ENCODE results near the gene SYPL2. TPM values are rescaled to one million over a fixed set of nuclear protein-coding genes. Genes with fewer than 3 reads are reported as not detected.

Gene SYPL2
- total RNA-seq, 1 donor from 2014 or later: 0.42 TPM

DNA sequence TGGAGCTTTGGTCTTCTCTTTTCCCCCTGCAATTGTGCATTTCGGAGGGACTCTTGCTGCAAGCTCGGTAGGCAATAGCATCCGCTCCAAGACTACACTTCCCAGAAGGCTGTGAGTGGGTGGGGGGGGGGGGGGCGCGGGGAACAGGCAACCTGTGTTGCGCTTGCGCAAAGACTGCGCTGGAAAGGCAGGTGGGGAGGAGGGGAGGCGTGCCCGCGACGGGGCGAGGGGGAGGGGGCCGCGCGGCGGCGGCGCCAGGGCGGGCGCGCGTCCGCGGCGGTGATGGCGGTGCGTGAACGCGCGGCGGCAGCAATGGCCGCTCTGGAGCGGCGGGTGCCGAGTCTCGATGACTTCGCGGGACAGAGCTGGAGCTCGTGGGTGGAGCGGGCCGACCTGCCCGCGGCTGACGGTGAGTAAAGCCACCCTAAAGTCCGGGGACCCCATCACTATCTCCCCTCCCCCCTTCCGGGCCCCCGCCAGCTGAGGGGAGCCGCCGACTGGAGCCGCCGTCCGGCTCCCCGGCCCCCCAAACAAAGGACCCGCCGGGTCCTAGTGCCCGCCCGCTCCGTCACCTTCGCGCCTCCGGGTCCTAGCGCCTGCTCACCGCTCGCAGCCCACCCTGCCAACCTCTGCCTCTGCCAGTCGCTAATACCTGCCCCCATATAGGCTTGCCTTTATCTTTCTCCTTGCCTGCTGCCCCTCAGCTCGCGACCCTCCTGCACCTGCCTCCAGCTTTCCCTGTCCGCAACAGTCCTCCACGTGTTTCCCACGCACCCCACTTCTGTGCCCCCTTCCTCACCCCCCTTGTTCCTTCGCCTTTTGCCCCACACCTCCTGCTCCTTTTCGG lies 17.5 kb downstream of the SYPL2 start, which contains the start of gene ATXN7L2:
TSS of gene ATXN7L2 (plus strand) at position 234 of the 847 bp plus-strand sequence. CDS start at position 283, 49 bp downstream.
- peaks cover 24% of the 10 kb centered on the region for H3K4me1 Mint-ChIP-seq (ENCODE audit: low read depth, unreplicated experiment)
- peaks cover 33% of the 10 kb centered on the region for H3K27me3 Mint-ChIP-seq (ENCODE audit: unreplicated experiment)
- peak within 1 kb of the TSS; percentile 94 for H3K4me3 Mint-ChIP-seq (ENCODE audit: unreplicated experiment)
- no peak for TF ChIP-seq CTCF (IDR thresholded peaks at IDR 0.05; ENCODE audit: partially characterized antibody, unreplicated experiment)
- peaks cover 31% of the 10 kb centered on the region for H3K9me3 Mint-ChIP-seq (ENCODE audit: unreplicated experiment)
- no peaks in the 10 kb centered on the region for H3K36me3 Mint-ChIP-seq (ENCODE audit: unreplicated experiment)
- DNase-seq: peak; percentile 91
- H3K27ac Mint-ChIP-seq (ENCODE audit: unreplicated experiment): peak within 1 kb of the TSS; percentile 98

DNA sequence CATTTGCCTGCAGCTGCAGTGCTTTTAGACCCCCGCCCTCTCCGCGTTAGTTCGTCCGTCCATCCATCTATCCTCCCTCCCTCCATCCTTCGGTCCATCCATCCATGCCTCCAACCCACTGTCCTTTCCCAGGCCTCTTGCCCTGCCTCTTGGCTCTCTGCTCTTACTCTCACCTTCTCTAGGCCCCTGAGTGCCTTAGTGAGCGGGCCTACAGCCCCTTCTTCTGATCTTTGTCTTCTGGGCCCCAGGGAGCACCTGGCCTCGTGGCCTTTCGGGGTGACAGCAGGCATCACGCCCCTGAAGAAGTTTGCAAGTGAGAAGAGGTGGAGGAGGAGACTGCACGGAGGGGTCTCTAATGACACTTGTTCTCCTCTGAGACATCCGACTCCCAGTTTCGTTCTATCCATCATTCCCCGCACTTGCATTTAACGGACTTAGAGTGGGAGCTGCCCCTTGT lies 18.2 kb downstream of the SYPL2 start:
- Mint-ChIP-seq H3K9me3 (ENCODE audit: unreplicated experiment) (peaks cover 30% of the 10 kb centered on the region), H3K4me1 (ENCODE audit: low read depth, unreplicated experiment) (peaks cover 20% of the 10 kb centered on the region), H3K27ac (ENCODE audit: unreplicated experiment) (peak overlapping the region; percentile 98), H3K27me3 (ENCODE audit: unreplicated experiment) (peaks cover 32% of the 10 kb centered on the region), H3K4me3 (ENCODE audit: unreplicated experiment) (peak overlapping the region; percentile 94), H3K36me3 (ENCODE audit: unreplicated experiment) (no peaks in the 10 kb centered on the region)
- no peak for DNase-seq
- TF ChIP-seq CTCF (IDR thresholded peaks at IDR 0.05; ENCODE audit: partially characterized antibody, unreplicated experiment): no peak

- peak overlapping the region; percentile 94 for H3K4me3 Mint-ChIP-seq (ENCODE audit: unreplicated experiment)
- no peak for TF ChIP-seq CTCF (IDR thresholded peaks at IDR 0.05; ENCODE audit: partially characterized antibody, unreplicated experiment)
- DNase-seq: no peak
- H3K4me1 Mint-ChIP-seq (ENCODE audit: low read depth, unreplicated experiment): peaks cover 20% of the 10 kb centered on the region
- H3K36me3 Mint-ChIP-seq (ENCODE audit: unreplicated experiment): no peaks in the 10 kb centered on the region
- peaks cover 28% of the 10 kb centered on the region for H3K9me3 Mint-ChIP-seq (ENCODE audit: unreplicated experiment)
- H3K27me3 Mint-ChIP-seq (ENCODE audit: unreplicated experiment): peaks cover 30% of the 10 kb centered on the region
- H3K27ac Mint-ChIP-seq (ENCODE audit: unreplicated experiment): peak overlapping the region; percentile 98
Observed at GRCh38 chr1:109485001-109485400, 18.7 kb downstream of the SYPL2 start.

DNA sequence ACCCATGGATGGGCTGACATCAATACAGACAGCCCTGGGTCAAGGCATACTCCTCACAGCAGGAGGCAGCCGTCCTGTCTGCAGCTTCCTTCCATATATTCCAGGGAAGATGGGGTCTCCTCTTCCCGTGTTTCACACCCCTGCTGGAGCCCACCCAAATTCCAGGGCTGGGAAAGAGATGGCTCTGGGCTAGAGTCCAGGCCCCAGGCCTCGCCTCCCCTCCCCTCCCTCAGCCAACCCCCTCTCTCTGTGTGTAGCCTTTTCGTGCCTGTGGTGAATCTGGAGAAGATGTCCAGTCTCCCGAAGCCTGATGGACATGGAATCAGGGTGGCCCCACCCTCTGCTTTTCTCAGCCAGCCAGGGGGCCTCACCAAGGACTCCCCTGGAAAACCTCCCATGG lies 20.9 kb downstream of the SYPL2 start:
- Mint-ChIP-seq H3K27me3 (ENCODE audit: unreplicated experiment) (peaks cover 28% of the 10 kb centered on the region), H3K9me3 (ENCODE audit: unreplicated experiment) (peaks cover 27% of the 10 kb centered on the region), H3K36me3 (ENCODE audit: unreplicated experiment) (no peaks in the 10 kb centered on the region), H3K27ac (ENCODE audit: unreplicated experiment) (no peak overlapping the region), H3K4me1 (ENCODE audit: low read depth, unreplicated experiment) (peaks cover 20% of the 10 kb centered on the region), H3K4me3 (ENCODE audit: unreplicated experiment) (no peak overlapping the region)
- DNase-seq: no peak
- TF ChIP-seq CTCF (IDR thresholded peaks at IDR 0.05; ENCODE audit: partially characterized antibody, unreplicated experiment): no peak

- no peak for TF ChIP-seq CTCF (IDR thresholded peaks at IDR 0.05; ENCODE audit: partially characterized antibody, unreplicated experiment)
- peaks cover 25% of the 10 kb centered on the region for H3K4me1 Mint-ChIP-seq (ENCODE audit: low read depth, unreplicated experiment)
- peaks cover 25% of the 10 kb centered on the region for H3K9me3 Mint-ChIP-seq (ENCODE audit: unreplicated experiment)
- peaks cover 20% of the 10 kb centered on the region for H3K27me3 Mint-ChIP-seq (ENCODE audit: unreplicated experiment)
- H3K4me3 Mint-ChIP-seq (ENCODE audit: unreplicated experiment): no peak overlapping the region
- H3K27ac Mint-ChIP-seq (ENCODE audit: unreplicated experiment): peak overlapping the region; percentile 12
- H3K36me3 Mint-ChIP-seq (ENCODE audit: unreplicated experiment): no peaks in the 10 kb centered on the region
- DNase-seq: no peak
Observed at GRCh38 chr1:109488201-109488600, 21.9 kb downstream of the SYPL2 start.

Data from glutamatergic neuron (in vitro differentiated cells).